Measurements from ENCODE around the gene ZBTB1.
A peak's percentile ranks its signal among the peaks of the same experiment; 100 is the strongest.

GRCh38 chr14:64504897-64505794 is 576 bp downstream of the ZBTB1 start:
- TF ChIP-seq CTCF (IDR thresholded peaks at IDR 0.05) (no peak), POLR2A (IDR thresholded peaks at IDR 0.05) (peak in 2 of 4 donors; percentile 28 to 35)
